HUDEP-2 (cell line): ENCODE results near the gene SALL1.

Source experiments
- DNase-seq, 76 experiments: peaks; one replicate each; lab custom pipeline; 2025; ENCODE audit not compliant: unreplicated experiment in 76 of 76; lab: John Stamatoyannopoulos, UW

The SALL1 gene

DNA sequence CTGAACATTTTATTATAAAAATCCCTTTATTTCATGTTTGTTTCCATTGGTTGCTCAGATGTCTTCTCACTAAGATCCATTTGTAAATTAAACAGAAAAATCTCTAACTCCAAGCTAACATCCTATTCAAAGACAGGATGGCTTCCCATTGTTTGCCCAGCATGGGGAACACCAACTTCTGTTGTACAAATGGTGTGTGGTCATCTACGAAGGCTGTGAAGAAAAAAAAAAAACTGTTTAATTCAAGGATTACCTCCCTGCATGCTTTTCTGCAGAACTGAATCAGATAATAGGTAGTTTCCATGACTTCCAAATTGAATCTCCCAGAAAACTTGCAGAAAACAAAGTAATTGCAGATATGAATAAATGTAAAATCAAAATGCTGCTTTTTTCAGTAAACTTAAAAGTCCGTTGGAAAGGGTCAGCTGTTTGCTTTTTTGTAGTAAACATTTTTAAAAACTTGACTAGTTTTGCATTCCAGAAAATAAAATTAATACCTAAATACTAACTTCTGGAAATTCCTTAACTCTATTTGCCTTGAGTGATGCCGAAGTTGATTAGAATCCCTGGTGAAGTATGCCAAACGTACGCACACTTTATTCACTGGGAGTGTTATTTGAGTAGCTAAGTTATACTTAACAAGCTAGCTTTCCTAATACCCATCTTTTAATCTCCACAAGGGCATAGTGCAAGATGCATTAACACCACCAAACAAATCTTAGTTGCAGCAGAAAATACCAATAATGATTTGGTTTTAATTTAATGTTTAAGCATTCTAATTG is 7.7 kb downstream of the SALL1 start:
- DNase-seq: no peak

DNA sequence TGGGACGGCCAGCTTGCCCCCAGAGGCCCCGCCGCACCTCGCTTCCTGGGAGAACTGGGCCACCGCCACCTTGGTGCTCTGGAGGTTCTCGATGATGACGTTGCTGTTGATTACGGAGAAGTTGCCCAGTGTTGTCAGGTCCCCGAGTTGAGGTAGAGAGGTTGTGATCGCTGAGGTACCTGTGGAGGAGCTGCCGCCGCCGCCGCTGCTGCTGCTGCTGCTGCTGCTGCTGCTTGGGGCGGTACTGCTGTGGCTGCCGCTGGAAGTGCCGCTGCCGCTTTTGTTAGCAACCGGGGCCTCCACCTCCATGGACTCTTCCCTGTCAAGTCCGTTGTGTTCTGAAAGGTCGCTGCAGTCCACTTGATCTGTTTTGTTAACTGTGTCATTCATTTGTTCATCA is 9.5 kb downstream of the SALL1 start:
- DNase-seq: no peak

DNA sequence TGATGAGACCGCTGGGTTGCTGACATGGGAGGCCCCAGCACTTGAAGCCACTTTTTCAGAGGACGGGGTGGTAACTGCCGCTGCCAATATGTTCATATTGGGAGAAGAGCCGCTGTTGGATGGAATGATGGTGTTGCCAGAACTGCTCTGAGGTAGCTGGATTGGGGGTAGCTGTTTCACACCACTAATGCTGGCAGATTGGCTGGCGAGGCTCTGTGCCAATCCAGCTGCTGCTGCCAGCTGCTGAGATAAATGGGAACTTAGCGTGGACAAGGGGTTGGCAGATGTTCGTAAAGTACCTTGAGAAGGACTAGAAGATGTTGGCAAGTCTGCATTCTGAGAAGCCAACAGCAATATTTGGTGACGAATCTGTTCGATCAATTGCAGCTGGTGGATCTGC is 10.0 kb downstream of the SALL1 start:
- no peak for DNase-seq

DNA sequence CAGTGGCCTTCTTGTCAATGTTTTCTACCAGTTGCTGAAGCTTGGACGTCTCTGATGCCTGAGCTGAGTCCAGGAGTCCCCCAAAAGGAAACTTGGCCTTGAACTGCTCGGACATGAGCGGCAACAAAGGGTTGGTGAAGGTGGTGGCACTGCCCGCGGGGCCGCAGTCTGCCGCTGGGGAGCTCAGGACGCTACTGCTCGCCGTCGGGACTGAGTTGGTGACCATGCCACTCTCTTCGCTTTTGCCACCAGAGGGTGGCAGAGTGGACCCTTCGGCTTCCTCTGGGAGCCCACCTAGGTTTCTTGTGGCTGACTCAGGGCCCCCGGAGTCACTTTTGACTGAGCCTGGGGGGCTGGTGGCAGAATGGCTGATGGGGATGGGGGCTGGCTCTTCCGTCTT is 11.0 kb downstream of the SALL1 start:
- no peak for DNase-seq

DNA sequence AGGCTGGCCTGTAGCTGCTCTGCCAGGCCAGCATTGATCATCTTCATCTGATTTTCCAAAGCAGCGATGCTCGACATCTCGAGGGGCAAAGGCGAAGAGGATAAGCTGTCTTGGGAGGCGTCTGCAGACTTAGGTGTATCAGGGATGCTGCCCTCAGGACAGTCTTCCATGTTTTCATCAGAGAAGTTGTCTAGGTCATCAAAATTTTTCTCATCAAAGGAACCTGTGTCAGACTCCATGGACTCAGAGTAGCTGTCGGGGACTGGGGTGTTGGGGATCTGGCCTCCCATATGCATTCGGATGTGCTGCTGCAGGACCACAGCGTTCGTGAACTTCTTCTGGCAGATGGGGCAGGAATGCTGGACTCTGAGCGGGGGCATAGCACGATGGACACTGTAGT is 11.5 kb downstream of the SALL1 start:
- no peak for DNase-seq

DNA sequence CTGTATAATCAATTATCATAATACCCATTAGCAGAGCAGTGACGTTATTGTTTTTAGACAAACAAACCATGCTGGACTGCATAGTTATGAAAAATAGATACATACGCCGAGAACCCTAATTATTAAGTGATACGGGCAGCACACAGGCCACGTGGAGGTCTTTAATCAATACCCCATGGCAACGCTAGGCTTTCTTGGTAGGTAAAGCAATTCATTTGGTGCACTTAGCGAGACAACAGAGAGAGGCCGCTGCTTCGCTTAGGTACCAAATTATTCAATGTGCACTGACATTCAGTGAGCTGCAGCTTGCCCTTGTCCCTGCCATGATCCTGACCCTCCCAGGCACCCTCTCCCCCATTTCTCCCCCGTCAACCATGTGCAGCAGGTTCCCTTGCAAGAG is 12.9 kb downstream of the SALL1 start:
- no peak for DNase-seq

DNA sequence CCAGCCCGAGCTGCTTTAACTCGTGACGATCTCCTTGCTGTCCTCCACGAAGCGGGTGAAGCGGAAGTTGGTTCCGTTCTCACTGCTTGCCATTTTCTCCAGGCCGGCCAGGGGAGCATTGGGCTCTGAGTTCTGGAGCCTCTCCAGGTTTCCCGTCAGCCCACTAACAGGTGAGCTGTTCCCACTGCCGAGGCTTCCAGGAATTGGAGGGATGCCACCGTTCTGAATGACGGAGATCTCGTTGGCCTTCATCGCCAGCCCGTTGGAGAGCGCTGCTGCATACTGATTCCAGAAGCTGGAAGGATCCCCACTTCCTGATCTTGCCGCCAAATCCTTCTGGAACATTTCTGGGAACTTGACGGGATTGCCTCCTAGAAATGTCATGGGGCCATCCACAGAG is 14.0 kb downstream of the SALL1 start:
- no peak for DNase-seq

DNA sequence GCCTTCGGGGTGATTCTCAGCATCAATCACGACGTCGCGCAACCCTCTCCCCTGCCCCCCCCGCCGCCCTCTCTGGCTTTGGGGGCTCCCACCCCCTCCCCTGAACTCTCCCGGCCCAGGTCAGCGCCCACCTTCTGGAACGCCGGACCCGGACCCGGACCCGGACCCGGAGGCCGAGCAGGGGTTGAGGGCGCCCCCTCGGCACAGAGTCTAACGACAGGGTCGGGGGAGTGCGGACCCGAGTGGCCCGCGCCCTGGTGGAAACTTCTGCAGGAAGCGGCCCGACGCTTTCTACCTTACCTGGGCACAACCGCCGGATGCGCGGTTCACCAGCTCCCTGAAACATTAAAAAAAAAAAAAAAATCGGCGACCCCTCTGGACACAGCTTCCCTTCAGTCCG is 16.2 kb downstream of the SALL1 start:
- DNase-seq: no peak

DNA sequence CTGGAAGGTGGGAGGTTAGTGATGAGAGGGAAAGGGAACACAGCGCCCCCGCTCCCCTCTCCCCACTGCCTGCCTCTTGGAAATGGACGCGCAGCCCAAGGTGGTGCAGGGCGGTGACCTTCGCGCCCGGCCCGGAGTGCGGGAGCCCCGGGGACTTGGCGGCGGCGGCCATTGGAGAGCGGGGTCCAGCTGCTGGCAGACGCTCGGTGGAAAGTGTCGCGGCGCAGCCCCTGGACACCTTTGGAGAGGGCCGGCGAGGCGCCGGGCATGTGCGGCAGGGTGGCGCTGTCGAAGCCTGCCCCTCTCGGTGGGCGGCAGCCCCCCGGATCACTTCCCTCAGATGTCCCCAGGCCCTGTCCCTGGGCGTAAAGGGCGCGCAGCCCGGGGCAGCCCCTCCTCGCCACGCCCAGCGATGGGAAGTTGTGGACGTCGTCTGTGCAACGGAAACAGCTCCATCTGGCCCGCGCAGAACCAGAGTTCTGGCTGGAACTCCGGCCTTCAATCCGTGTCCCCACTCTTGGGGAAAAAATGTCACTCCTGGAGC is 16.7 kb downstream of the SALL1 start:
- no peak for DNase-seq

DNA sequence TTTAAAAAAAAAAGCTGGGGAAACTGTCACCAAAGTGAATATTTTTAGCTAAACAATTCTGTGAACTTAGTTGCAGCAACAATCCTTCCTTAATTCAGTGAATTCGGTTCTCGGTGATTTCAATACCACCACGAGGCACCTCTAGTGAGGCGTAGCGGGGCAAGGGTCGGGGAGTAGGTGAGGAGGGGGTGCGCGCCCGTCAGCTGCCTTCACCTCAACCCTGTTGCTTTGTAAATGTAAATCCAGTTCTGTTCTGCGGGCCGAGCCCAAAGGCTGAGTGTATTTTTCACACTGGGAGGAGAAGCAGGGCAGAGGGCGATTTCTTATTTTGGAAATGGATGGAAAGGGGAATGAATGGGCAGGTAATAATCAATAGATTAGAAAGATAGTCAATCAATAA is 17.4 kb downstream of the SALL1 start:
- no peak for DNase-seq

DNA sequence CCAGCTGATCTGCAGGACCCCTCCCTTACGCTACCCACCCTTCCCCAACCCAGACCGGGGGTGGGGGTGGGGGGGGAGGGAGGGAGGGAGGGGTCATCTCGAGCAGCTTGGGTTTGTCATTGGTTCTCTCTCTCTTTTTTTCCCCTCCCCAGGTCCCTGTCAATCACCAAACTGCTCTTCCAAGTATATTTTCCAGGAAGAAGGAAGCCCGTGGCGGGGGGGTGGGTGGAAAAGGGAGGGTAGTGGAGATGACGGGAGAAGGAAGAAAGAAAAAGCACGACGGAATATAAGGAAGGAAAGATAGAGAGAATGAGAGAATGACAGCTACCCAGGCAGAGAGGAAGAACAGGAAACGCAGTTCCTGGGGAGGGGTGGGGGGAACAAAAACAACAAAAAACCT is 17.9 kb downstream of the SALL1 start:
- DNase-seq: no peak

DNA sequence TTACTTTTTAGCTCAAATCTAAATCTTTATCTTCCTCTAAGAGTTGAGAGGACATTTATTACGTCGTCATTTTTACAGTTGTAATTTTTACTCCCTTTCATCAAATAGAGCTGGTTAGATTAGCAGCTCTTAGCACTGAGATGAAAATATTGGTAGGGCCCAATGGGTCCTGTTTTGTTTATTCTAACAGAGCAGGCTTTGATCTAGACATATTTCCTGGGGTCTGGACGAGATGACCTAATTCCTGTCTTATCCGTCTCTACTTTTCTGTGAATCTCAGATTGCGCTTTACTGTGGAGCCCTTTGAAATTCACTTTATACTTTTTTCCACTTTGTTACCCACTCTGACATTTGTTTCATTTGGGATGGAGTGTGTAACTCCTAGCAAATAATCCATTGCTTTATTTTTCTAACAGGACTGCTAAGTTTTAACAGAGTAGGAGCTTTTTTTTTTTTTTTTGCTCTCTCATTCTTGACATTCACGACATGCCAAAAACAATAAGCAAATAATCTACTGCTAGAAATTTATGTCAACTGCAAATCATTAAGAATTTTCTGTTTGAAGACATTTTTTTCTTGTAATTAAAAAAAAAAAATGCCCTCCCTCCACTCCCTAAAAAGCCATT is 18.5 kb downstream of the SALL1 start:
- DNase-seq: no peak

DNA sequence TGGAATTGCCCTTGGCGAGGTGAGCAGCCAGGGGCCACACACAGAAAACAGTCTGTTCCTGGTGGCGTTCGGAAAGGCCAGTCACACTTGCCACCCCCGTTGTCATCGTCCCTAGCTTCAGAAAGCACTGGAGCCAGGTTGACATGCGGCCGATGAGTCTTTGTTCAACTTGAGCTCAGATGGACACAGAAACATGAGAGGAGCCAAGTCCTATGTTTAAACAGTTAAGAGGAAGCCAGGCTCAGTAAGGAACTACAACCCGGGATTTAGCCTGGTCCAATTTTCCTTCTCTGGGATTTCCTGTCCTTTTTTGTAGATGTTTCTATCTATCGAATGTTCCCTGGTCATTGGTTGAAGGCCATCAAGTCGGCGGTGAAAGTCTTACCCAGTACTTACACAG is 19.5 kb downstream of the SALL1 start:
- no peak for DNase-seq

DNA sequence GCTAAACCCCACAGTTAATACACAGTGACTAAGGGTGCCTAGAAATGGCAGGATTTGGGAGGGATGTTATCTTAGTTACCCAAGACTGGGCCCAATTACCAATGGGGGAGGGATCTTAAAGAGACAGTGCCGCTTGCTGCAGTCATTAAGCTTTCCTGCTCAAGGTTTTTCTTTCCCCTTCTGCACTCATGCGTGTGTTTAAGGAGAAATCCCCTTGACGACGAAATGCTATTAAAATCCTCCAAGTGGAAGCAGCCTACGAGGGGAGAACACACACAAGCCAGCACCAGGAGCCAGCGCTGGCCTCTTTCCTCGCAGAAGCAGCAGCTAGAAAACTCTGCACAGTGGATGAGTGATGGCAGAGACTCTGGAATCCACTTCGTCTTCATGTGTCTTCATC is 22.0 kb downstream of the SALL1 start:
- DNase-seq: no peak

DNA sequence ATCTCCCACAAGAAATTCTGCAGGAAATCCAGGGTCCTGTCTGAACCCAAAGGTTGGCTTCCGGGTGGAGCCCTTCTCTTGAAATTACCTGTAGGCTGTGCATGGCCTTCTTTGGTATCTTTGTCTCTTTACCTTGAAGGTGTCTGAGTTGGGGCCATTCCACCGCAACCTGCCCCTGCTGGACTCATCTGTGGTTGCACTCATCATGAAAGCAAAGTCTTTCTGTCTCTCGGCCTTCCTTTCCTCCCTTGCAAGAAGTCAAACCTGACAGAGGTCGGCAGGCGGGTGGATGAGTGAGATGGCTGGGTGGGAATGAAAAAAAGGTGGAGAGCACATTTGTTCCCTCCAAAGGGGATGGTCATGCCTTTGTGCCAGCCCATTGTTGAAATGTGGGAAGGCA is 25.1 kb downstream of the SALL1 start:
- DNase-seq: no peak

DNA sequence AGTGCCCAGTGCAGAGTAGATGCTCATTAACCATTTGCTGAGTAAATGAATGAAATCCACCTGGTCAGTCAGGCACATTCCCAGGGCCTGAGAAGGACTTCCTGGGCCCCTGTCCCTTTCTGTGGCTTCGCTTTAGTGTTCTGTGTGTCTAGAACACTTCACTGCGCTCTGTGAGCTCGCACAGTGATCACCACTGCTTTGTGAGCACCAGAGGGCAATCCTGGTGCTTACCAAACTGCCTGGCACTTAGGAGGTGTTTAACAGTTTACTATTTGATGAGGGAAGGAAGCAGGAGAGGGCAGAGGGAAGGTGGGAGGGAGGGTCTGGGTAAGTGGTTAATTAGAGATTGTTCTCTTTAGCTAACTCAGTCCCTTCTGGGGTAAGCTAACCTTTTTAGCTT is 26.2 kb downstream of the SALL1 start:
- no peak for DNase-seq

DNA sequence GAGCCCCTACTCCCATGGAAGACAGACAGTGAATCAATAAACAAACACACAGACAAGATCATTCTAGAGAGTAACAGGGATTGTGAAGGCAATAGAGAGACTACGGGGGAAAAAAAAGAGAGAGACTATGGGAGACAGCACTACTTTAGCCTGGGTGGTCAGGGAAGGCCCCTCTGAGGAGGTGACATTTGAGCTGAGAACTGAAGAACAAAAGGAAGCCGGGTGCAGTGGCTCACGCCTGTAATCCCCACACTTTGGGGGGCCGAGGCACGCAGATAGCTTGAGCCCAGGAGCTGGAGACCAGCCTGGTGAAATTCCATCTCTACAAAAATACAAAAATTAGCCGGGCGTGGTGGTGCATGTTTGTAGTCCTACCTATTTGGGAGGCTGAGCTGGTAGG is 29.2 kb downstream of the SALL1 start:
- no peak for DNase-seq

DNA sequence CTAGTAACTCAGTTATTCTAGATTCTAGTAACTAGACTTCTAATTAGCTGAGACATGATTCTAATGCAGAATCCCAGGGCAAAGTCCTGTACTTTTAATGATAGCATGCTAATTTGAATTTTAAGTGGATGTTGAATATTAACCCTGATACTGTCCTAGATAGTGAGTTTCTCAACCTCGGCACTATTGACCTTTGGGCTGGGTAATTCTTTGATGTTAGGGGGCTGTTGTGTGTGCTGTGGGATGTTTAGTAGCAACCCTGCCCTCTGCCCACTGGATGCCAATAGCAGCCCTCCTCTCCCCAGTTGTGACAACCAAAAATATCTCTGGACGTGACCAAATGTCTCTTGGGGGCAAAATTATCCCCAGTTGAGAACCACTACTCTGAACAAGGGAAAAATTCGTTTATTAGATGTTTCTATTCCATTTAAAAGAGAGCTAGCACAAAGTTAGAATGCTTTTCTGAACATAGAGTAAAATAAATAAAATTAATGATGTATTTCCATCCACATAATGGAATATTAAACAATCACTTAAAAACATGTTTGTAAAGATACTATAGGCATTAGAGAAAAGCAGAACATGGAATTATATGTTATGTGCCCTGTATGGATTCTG is 30.2 kb downstream of the SALL1 start:
- no peak for DNase-seq

DNA sequence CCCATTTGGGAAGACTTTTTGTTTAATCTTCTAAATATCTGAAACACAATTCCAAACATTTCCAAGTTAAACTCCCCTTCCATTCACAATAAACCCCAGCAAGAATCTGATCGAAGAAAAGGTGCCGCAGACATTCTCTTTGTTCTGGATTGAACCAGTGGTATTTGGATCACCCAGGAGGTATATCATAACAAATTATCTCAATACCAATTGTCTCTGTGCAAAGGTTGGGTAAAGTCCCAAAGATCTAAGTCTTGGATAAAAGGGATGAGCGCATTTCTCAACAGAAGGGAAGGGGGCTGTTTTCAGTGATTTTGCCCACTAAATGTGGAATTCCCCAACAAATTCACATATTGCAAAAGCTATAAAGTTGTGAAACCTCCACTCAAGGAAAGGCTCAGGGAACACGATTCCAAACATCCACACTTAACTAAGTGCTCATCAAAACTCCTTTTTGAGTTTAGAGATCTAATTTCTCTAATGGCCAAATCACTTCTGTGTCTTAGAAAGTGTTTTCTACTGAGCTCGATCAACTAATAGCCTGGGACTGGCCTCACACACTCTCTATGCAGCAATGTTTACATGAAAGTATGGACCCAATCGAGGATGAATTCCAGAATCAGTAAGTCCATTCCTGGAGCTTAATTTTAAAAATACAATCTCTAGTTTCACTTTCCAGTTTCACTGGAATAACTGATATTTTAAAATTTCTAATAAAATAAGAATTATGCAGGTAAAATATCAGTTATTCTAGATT is 30.9 kb downstream of the SALL1 start:
- no peak for DNase-seq

DNA sequence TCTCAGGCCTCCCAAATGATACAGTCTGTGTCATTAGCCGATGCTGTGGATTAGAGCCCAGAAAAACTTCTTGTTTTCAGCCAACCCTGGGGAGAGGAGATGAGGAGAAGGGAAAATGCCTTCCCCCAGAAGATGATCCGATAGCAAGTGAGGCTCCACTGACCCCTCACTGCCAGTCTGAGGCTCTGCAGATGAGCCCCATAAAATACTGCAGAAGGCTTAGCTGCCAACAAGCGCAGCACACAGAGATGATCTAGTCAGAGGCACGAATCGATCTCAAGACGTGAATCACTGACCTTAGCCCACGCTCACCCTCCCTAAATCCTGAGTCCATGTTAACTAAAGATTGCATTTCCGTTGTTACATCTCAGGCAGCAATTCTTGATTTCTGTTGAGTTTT is 31.5 kb downstream of the SALL1 start:
- no peak for DNase-seq

DNA sequence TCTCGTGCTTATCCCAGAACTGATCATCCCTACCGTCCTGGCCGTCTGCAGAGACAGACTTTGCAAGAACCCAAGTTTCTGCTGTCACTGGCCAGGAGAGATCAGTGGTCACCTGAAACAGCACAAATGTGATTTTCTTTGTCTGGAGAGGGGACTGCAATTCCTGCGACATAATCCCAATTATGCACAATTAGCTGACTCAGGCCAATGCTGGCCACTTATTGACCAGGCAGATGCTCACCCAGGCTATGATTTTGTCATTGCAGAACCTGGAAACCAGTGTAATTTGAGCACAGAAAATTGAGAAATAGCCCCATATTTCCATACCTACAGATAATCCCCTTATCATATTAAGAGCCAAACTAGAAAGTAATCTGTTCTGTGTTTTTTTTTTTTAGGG is 34.7 kb downstream of the SALL1 start:
- DNase-seq: no peak
